ENCODE results near the gene RASSF8.

The RASSF8 gene

DNA sequence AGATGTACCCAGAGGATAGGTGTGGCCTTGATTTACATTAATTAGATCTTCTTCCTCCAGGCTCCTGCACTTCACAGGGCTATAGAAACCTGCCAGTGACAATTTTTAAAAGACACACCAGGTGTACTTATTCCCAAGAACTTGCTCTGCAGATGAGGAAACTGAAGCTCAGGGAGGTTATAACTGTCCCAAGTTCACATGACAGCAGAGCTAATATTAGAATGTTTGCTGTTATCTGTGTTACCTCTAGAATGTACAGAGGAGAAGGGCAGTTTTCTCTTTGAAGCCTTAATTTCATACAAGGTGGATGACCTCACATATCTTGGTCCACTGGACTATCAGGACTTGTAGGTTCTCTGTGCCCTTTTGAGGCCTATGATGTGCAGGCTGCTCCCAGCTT lies 27.7 kb downstream of the RASSF8 start:
- H2AFZ ChIP-seq (ENCODE audit: low read depth, low read length) = no peak overlapping the region
- H3K27me3 ChIP-seq (ENCODE audit: insufficient read depth, low read length) = no peaks in the 10 kb centered on the region
- H3K4me3 ChIP-seq (ENCODE audit: low read length) = no peak overlapping the region
- no peaks in the 10 kb centered on the region for H3K4me1 ChIP-seq (ENCODE audit: insufficient read depth, low read length)
- no peaks in the 10 kb centered on the region for H3K9me3 ChIP-seq (ENCODE audit: low read length)
- no peaks in the 10 kb centered on the region for H3K36me3 ChIP-seq (ENCODE audit: insufficient read depth, low read length)

DNA sequence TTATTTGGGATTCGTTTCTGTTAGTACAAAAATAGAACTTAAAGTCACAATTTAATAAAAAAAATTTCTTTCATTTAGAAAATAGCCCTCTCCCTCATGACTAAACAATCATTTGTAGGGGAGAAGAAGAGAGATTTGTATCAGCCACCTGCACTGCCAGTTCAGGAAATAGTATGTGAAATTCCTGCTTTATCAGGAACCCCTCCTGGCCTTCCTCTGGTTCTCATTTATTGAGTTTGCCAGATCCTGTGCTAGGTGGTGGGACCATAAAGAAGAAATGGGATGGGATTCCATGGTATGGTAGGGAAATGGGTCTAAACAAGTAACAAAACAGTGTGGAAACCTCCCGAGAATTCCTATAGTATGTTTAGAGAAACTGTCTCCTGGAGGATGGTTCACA lies 30.0 kb downstream of the RASSF8 start:
- Histone ChIP-seq H3K27me3 (ENCODE audit: insufficient read depth, low read length) (no peaks in the 10 kb centered on the region), H3K4me1 (ENCODE audit: insufficient read depth, low read length) (peaks cover 10% of the 10 kb centered on the region), H3K4me3 (ENCODE audit: low read length) (no peak overlapping the region), H3K9me3 (ENCODE audit: low read length) (no peaks in the 10 kb centered on the region), H3K36me3 (ENCODE audit: insufficient read depth, low read length) (no peaks in the 10 kb centered on the region), H2AFZ (ENCODE audit: low read depth, low read length) (no peak overlapping the region)

DNA sequence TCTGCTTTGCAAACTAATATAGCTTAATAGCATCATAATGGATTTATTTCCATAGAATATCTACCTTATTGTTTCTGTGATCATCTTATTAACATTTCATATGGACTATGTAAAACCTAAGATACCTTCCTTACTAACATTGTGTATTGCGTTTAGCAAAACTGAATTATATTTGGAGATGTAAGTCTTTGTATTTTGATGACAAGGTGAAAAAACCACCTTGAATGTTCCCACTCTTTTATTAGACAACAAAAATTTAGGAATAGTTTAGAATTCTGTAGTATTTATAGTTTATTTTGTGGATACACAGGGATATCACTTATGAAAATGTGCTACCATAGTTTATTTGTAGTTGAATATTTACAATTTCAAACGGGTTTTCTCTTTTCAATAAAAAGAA lies 32.0 kb downstream of the RASSF8 start:
- H3K4me1 ChIP-seq (ENCODE audit: insufficient read depth, low read length) = peaks cover 28% of the 10 kb centered on the region
- H2AFZ ChIP-seq (ENCODE audit: low read depth, low read length) = no peak overlapping the region
- H3K27me3 ChIP-seq (ENCODE audit: insufficient read depth, low read length) = no peaks in the 10 kb centered on the region
- no peak overlapping the region for H3K4me3 ChIP-seq (ENCODE audit: low read length)
- H3K36me3 ChIP-seq (ENCODE audit: insufficient read depth, low read length) = no peaks in the 10 kb centered on the region
- no peaks in the 10 kb centered on the region for H3K9me3 ChIP-seq (ENCODE audit: low read length)

DNA sequence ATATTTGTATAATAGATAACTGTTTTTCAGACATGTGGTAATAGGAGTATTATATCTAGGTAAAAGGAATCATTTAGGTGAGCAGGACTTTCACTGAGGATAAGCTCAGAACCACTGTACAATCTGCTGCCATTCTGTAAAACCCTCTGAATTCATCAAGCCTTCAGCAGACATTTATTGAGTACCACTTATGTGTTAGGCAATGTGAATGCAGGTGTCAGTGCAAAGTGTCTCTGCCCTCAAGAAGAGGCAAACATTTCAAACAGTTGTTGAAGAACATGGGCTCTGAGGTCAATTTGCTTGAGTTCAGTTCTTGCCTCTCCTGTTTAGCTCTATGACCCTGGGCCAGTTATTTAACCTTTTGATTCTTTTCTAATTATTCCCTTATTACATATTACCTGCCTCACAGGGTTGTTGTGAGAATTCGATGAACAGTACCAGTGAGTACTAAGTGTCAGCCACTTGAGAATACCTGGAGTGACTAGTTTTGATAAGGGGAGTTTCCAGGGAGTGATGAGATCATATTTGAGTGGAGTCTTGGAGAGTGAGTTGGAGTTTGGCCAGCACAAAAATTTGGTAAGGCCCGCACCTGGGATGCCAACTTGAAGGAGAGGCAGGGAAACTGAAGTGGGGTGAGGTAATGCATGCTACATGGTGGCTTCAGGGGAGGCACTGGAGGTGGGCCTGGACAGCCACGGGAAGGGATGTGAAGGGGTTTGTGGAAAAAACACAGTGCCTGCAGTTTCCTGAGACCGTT lies 33.7 kb downstream of the RASSF8 start:
- Histone ChIP-seq H2AFZ (ENCODE audit: low read depth, low read length) (no peak overlapping the region), H3K36me3 (ENCODE audit: insufficient read depth, low read length) (no peaks in the 10 kb centered on the region), H3K4me1 (ENCODE audit: insufficient read depth, low read length) (peaks cover 45% of the 10 kb centered on the region), H3K27me3 (ENCODE audit: insufficient read depth, low read length) (no peaks in the 10 kb centered on the region), H3K9me3 (ENCODE audit: low read length) (no peaks in the 10 kb centered on the region), H3K4me3 (ENCODE audit: low read length) (no peak overlapping the region)

DNA sequence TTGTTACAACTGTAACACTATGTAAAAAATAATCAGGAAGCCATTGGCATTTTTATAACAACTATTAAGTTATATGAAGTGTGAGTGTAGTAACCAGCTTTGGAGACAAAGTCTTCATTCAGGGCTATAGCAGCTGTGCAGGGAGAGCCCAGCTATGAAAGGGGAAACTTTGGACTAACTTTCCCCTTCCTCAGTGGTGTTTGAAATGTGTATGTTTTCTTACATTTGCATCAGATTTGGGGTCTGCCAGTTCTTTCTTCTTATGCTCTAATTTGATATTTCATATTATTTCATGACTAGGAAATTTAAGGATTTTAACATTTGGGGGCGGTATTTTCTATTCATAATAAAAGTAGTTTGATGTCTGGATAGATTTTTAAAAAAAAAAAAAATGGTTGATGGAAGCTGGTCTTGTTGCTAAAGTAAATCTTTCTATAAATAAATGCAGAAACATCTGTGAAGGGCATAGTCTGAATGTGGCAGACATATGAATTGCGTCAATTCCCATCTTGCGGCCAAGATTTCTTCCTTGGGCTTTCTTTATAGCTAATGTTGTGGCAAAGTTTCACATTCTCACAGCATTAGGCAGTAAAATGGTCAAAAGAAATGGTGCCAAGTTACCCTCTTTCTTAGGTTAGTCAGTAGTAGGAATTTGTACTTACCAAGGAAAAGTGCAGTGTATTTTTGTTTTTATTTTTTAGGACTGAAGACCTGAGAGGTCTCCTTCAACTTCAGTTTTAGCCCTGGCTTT lies 35.6 kb downstream of the RASSF8 start:
- H3K27me3 ChIP-seq (ENCODE audit: insufficient read depth, low read length) = no peaks in the 10 kb centered on the region
- H3K9me3 ChIP-seq (ENCODE audit: low read length) = no peaks in the 10 kb centered on the region
- H2AFZ ChIP-seq (ENCODE audit: low read depth, low read length) = no peak overlapping the region
- H3K4me1 ChIP-seq (ENCODE audit: insufficient read depth, low read length) = peaks cover 60% of the 10 kb centered on the region
- H3K36me3 ChIP-seq (ENCODE audit: insufficient read depth, low read length) = no peaks in the 10 kb centered on the region
- no peak overlapping the region for H3K4me3 ChIP-seq (ENCODE audit: low read length)

DNA sequence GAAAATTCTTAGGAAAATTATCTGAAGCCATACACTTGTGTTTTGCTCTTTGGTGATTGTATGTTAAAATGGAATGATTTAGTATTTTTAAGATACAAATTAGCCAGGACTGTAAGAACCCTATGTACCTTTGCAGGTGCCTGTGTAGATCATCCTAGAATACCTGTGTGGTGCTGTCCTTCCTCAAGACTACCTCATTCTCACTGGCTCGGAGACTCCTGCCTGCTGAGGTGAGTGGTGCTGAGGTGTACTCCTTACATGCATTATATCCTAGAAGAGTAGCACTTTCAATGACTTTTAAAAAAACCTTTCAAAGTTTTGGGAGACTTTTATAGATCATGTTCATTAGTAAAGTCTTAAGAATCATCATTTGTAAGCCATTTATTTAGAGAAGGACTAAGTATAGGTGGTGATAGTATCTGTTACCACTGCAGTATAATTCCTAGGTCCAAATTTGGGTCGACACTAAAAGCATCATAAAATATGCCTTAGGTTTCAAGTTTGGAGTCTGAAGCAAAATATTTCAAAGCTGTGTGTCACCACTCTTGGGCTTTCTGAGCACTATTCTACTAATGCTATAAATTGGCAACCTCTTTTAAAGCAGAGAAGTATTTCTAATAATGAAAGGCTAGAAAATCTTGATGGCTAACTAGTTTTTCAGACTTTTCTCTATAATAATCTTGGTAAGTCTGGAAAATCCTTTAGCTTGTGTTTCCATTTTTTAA lies 36.6 kb downstream of the RASSF8 start:
- no peaks in the 10 kb centered on the region for H3K9me3 ChIP-seq (ENCODE audit: low read length)
- no peaks in the 10 kb centered on the region for H3K27me3 ChIP-seq (ENCODE audit: insufficient read depth, low read length)
- no peak overlapping the region for H2AFZ ChIP-seq (ENCODE audit: low read depth, low read length)
- no peaks in the 10 kb centered on the region for H3K36me3 ChIP-seq (ENCODE audit: insufficient read depth, low read length)
- H3K4me3 ChIP-seq (ENCODE audit: low read length) = no peak overlapping the region
- H3K4me1 ChIP-seq (ENCODE audit: insufficient read depth, low read length) = peaks cover 60% of the 10 kb centered on the region

DNA sequence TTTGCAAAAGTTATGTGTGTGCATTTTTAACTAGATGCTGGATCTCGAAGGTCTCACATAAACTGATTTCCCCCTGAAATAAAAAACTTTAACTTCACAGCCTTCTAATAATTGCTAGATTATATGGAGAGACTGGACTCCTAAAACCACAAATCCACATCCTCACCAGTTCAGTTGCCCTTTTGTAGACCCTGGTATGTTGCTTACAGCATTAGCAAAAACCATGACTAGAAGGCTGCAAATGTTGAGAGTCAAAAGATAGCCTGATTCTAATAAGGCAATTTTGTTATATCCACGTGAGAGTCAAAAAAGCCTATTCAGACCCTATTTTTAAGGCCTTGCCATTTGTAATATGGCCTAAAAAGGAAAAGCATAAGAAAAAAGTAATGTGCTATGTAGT lies 37.4 kb downstream of the RASSF8 start:
- Histone ChIP-seq H3K4me1 (ENCODE audit: insufficient read depth, low read length) (peaks cover 60% of the 10 kb centered on the region), H3K4me3 (ENCODE audit: low read length) (no peak overlapping the region), H3K36me3 (ENCODE audit: insufficient read depth, low read length) (no peaks in the 10 kb centered on the region), H3K27me3 (ENCODE audit: insufficient read depth, low read length) (no peaks in the 10 kb centered on the region), H2AFZ (ENCODE audit: low read depth, low read length) (no peak overlapping the region), H3K9me3 (ENCODE audit: low read length) (no peaks in the 10 kb centered on the region)

DNA sequence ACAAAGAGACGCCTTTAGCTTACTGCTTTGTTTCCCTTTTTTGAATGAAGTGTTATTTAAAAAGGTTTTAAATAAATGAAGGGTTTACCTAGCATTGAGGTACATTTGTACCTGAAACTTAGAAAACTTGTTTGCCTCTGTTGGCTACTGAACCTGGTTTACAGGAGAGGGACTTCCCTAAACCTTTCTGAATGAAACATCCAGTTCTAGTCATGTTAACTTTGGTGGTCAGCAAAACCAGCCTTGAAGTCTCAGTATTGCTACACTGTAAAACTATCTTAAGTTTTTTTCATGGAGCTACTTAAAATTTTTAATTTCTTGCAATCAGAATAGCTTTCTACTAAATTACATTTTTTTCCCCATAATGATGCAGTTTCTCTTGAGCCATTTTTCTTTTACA lies 38.2 kb downstream of the RASSF8 start:
- Histone ChIP-seq H3K36me3 (ENCODE audit: insufficient read depth, low read length) (no peaks in the 10 kb centered on the region), H3K4me1 (ENCODE audit: insufficient read depth, low read length) (peaks cover 60% of the 10 kb centered on the region), H3K9me3 (ENCODE audit: low read length) (no peaks in the 10 kb centered on the region), H2AFZ (ENCODE audit: low read depth, low read length) (no peak overlapping the region), H3K4me3 (ENCODE audit: low read length) (no peak overlapping the region), H3K27me3 (ENCODE audit: insufficient read depth, low read length) (no peaks in the 10 kb centered on the region)

DNA sequence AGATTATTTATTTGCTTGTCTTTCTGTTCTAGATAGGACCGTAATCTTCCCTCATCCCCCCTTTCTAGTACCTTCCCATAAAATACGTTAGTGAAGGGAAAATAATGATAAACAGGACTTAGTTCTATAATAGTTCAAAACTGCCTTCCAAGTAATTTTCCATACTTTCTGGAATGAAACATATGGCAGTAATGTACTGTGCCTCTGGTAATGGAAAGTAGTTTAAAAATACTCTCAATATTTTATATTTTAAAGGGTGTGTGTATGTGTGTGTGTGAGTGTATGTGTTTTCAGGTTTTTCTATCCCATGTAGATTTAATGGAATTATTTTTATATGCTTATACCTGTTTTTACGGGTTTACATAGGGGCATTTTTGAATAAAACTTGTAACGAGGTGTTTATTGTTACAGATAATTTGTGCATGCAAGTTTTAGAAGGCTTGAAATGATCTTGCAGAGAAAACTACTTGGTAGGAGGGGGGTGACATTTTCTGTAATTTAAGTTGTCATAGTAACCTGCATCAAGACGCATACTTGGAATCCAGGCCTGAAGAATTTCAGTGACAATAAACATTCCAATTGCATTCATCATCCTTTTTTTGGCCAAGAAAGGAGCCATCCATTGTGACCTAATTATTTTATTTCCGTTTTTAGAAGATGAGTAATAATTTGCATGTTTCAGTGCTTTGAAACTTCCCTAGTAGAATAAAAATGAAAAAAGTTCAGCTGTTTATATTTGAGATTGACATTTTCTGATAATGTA lies 38.9 kb downstream of the RASSF8 start:
- Histone ChIP-seq H3K4me3 (ENCODE audit: low read length) (no peak overlapping the region), H2AFZ (ENCODE audit: low read depth, low read length) (no peak overlapping the region), H3K27me3 (ENCODE audit: insufficient read depth, low read length) (no peaks in the 10 kb centered on the region), H3K4me1 (ENCODE audit: insufficient read depth, low read length) (peaks cover 60% of the 10 kb centered on the region), H3K9me3 (ENCODE audit: low read length) (no peaks in the 10 kb centered on the region), H3K36me3 (ENCODE audit: insufficient read depth, low read length) (no peaks in the 10 kb centered on the region)

DNA sequence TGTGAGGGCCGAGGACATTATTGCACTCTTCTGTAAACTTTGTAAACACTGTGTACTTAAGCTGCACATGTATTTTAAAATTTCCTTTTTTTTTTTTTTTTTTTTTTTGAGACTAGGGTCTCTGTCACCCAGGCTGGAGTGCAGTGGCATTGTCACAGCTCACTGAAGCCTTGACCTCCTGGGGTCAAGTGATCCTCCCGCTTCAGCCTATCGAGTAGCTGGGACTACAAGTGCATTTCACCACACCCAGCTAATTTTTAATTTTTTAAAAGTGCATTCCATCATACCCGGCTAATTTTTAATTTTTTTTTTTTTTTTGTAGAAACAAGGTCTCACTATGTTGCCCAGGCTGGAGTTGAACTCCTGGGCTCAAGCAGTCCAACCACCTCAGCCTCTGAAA lies 42.4 kb downstream of the RASSF8 start:
- H3K4me3 ChIP-seq (ENCODE audit: low read length) = no peak overlapping the region
- no peaks in the 10 kb centered on the region for H3K36me3 ChIP-seq (ENCODE audit: insufficient read depth, low read length)
- peaks cover 10% of the 10 kb centered on the region for H3K9me3 ChIP-seq (ENCODE audit: low read length)
- peaks cover 28% of the 10 kb centered on the region for H3K4me1 ChIP-seq (ENCODE audit: insufficient read depth, low read length)
- no peaks in the 10 kb centered on the region for H3K27me3 ChIP-seq (ENCODE audit: insufficient read depth, low read length)
- no peak overlapping the region for H2AFZ ChIP-seq (ENCODE audit: low read depth, low read length)

DNA sequence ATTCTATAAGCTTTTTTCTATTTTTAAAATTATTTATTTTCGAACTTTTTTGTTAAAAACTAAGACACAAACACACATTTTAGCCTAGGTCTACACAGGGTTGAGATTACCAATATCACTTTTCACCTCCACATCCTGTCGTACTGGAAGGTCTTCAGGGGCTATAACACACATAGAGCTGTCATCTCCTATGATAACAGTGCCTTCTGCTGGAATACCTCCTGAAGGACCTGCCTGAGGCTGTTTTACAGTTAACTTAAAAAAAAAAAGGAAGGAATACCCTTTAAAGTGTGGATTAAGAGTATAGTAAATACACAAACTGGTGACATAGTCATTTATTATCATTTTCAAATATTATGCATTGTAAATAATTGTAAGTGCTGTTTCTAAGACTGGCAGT lies 43.0 kb downstream of the RASSF8 start:
- Histone ChIP-seq H2AFZ (ENCODE audit: low read depth, low read length) (no peak overlapping the region), H3K27me3 (ENCODE audit: insufficient read depth, low read length) (no peaks in the 10 kb centered on the region), H3K4me3 (ENCODE audit: low read length) (no peak overlapping the region), H3K9me3 (ENCODE audit: low read length) (peaks cover 11% of the 10 kb centered on the region), H3K36me3 (ENCODE audit: insufficient read depth, low read length) (no peaks in the 10 kb centered on the region), H3K4me1 (ENCODE audit: insufficient read depth, low read length) (peaks cover 22% of the 10 kb centered on the region)

DNA sequence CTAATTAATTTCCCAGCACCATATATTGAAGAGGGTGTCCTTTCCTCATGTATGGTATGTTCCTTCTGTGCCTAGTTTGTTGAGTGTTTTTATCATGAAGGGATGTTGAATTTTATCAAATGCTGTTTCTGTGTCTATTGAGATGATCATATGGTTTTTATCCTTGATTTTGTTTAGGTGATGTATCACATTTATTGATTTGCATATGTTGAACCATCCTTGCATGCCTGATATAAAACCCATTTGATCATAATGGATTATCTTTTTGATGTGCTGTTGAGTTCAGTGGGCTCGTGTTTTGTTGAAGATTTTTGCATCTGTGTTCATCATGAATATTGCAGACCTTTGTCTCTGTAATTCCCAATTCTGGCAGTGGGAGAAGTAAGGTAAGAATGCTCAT lies 44.6 kb downstream of the RASSF8 start:
- Histone ChIP-seq H3K4me1 (ENCODE audit: insufficient read depth, low read length) (peaks cover 6% of the 10 kb centered on the region), H3K9me3 (ENCODE audit: low read length) (peaks cover 11% of the 10 kb centered on the region), H3K36me3 (ENCODE audit: insufficient read depth, low read length) (no peaks in the 10 kb centered on the region), H2AFZ (ENCODE audit: low read depth, low read length) (no peak overlapping the region), H3K4me3 (ENCODE audit: low read length) (no peak overlapping the region), H3K27me3 (ENCODE audit: insufficient read depth, low read length) (no peaks in the 10 kb centered on the region)

DNA sequence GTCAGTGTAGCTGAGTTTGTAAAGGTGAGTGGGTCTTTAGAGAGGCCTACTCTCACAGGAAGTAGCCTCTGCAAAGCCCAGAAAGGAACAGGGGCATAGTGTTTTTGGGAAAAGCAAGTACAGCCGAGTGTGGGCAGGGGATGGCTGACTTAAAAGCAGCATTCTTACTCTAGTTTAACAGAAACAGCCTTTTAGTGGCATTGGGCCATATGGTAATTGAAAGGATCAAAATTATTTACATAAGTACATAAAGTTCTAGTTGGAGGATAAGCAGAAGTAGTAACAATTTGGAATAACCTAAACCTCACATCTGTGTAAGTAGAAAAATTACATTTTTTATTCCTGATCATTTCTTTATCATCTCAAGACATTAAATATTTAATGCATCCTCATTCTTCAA lies 49.1 kb downstream of the RASSF8 start:
- peaks cover 10% of the 10 kb centered on the region for H3K9me3 ChIP-seq (ENCODE audit: low read length)
- H3K4me3 ChIP-seq (ENCODE audit: low read length) = no peak overlapping the region
- peaks cover 2% of the 10 kb centered on the region for H3K4me1 ChIP-seq (ENCODE audit: insufficient read depth, low read length)
- H3K27me3 ChIP-seq (ENCODE audit: insufficient read depth, low read length) = no peaks in the 10 kb centered on the region
- no peak overlapping the region for H2AFZ ChIP-seq (ENCODE audit: low read depth, low read length)
- H3K36me3 ChIP-seq (ENCODE audit: insufficient read depth, low read length) = no peaks in the 10 kb centered on the region
